WTC11 (cell line): ENCODE data around the gene ABLIM2. TPM values are rescaled to one million over a fixed set of nuclear protein-coding genes. Genes with fewer than 3 reads are reported as not detected.

Experiments used
- ATAC-seq: fragments of 200-7000 bp; cut with Tn5 transposase; 2 replicates; pipeline ENCODE4 v1.10.0; 2021; ENCODE audit warnings: mild to moderate bottlenecking, moderate library complexity
- CTCF ChIA-PET: fragments of 300-600 bp; sonication (Branson Sonifier 250); formaldehyde crosslinking; loops from one replicate; lab custom pipeline; 2021; ENCODE audit warnings: antibody characterized with exemption; lab: Charles Lee
- POLR2A ChIA-PET: fragments of 350-600 bp; sonication (Branson Sonifier 250); formaldehyde crosslinking; loops from one replicate; lab custom pipeline; 2021; ENCODE audit warnings: antibody characterized with exemption; lab: Charles Lee
- DNase-seq: peaks from one replicate; pipeline ENCODE4 v3.0.0; 2021; ENCODE audit warnings: low spot score
- H3K27ac Mint-ChIP-seq: 2 replicates; pipeline ENCODE4 v1.8.0; 2021; ENCODE audit warnings: mixed read lengths
- H3K27me3 Mint-ChIP-seq: 2 replicates; pipeline ENCODE4 v1.8.0; 2021; ENCODE audit warnings: low read depth, mild to moderate bottlenecking, moderate library complexity, mixed read lengths
- H3K36me3 Mint-ChIP-seq: 2 replicates; pipeline ENCODE4 v1.8.0; 2021; ENCODE audit warnings: mixed read lengths
- H3K4me1 Mint-ChIP-seq: 2 replicates; pipeline ENCODE4 v1.8.0; 2022; ENCODE audit warnings: mixed read lengths
- H3K4me3 Mint-ChIP-seq: 2 replicates; pipeline ENCODE4 v1.8.0; 2021; ENCODE audit warnings: mild to moderate bottlenecking, moderate library complexity, mixed read lengths
- H3K9me3 Mint-ChIP-seq: 2 replicates; pipeline ENCODE4 v1.8.0; 2021; ENCODE audit warnings: mixed read lengths
- ATF1 ChIP-seq: sonication (generic); formaldehyde crosslinking; IDR thresholded peaks from 2 replicates; pipeline ENCODE4 v1.8.1; 2023; ENCODE audit warnings: mild to moderate bottlenecking, moderate library complexity, missing genetic modification reagents
- CREB1 ChIP-seq: sonication (generic); formaldehyde crosslinking; IDR thresholded peaks from 2 replicates; pipeline ENCODE4 v1.8.0; 2023; ENCODE audit warnings: mild to moderate bottlenecking, missing genetic modification reagents
- CREM ChIP-seq: sonication (generic); formaldehyde crosslinking; IDR thresholded peaks from 2 replicates; pipeline ENCODE4 v1.8.1; 2022; ENCODE audit warnings: mild to moderate bottlenecking, missing genetic modification reagents, moderate library complexity
- ESRRA ChIP-seq: sonication (generic); formaldehyde crosslinking; IDR thresholded peaks from 2 replicates; pipeline ENCODE4 v1.8.1; 2022; ENCODE audit warnings: mild to moderate bottlenecking, missing genetic modification reagents, borderline replicate concordance
- HMGA2 ChIP-seq: fragments of 250-450 bp; sonication (Bioruptor Pico); IDR thresholded peaks from 2 replicates; pipeline ENCODE4 v1.4.0; 2021; ENCODE audit warnings: mild to moderate bottlenecking, moderate library complexity
- JAZF1 ChIP-seq: fragments of 250-450 bp; sonication (Bioruptor Pico); IDR thresholded peaks from 2 replicates; pipeline ENCODE4 v1.9.0; 2021; ENCODE audit warnings: moderate library complexity, mild to moderate bottlenecking, inconsistent platforms
- MYBL2 ChIP-seq: sonication (generic); formaldehyde crosslinking; IDR thresholded peaks from 2 replicates; pipeline ENCODE4 v1.8.1; 2023; ENCODE audit warnings: mild to moderate bottlenecking, moderate library complexity, missing genetic modification reagents
- NR3C1 ChIP-seq: sonication (generic); formaldehyde crosslinking; conservative IDR thresholded peaks from 2 replicates; pipeline ENCODE4 v1.8.1; 2023; ENCODE audit warnings: low read depth, mild to moderate bottlenecking, missing genetic modification reagents
- OVOL2 ChIP-seq: fragments of 250-450 bp; sonication (Bioruptor Pico); IDR thresholded peaks from 2 replicates; pipeline ENCODE4 v1.9.0; 2021; ENCODE audit warnings: mild to moderate bottlenecking, borderline replicate concordance
- PRRX2 ChIP-seq: fragments of 250-450 bp; sonication (Bioruptor Pico); IDR thresholded peaks from 2 replicates; pipeline ENCODE4 v1.8.0; 2021; ENCODE audit warnings: mild to moderate bottlenecking
- SOX15 ChIP-seq: fragments of 250-450 bp; sonication (Bioruptor Pico); IDR thresholded peaks from 2 replicates; pipeline ENCODE4 v1.9.0; 2021; ENCODE audit warnings: mild to moderate bottlenecking
- TEAD1 ChIP-seq: sonication (generic); formaldehyde crosslinking; IDR thresholded peaks from 2 replicates; pipeline ENCODE4 v1.8.0; 2022; ENCODE audit warnings: mild to moderate bottlenecking, missing genetic modification reagents
- ZNF317 ChIP-seq: sonication (generic); formaldehyde crosslinking; IDR thresholded peaks from 2 replicates; pipeline ENCODE4 v1.8.1; 2023; ENCODE audit warnings: low read depth, mild to moderate bottlenecking, moderate library complexity, missing genetic modification reagents, borderline replicate concordance
- ZNF416 ChIP-seq: fragments of 250-450 bp; sonication (Bioruptor Pico); IDR thresholded peaks from 2 replicates; pipeline ENCODE4 v1.9.0; 2021; ENCODE audit warnings: mild to moderate bottlenecking, inconsistent platforms
- total RNA-seq: library from RNA; stranded (reverse); gene quantifications from 3 replicates; pipeline ENCODE4 v1.2.3, GENCODE V29; 2021
- TF ChIP-seq, protein P1 (sequence below): sonication (generic); formaldehyde crosslinking; IDR thresholded peaks from 2 replicates; pipeline ENCODE4 v1.8.0; 2022; ENCODE audit warnings: mild to moderate bottlenecking, missing genetic modification reagents
- TF ChIP-seq, protein P2 (sequence below): sonication (generic); formaldehyde crosslinking; IDR thresholded peaks from 2 replicates; pipeline ENCODE4 v1.8.1; 2023; ENCODE audit warnings: mild to moderate bottlenecking, moderate library complexity, missing genetic modification reagents
- TF ChIP-seq, protein P3 (sequence below): fragments of 250-450 bp; sonication (Bioruptor Pico); IDR thresholded peaks from 2 replicates; pipeline ENCODE4 v1.9.0; 2021; ENCODE audit warnings: mild to moderate bottlenecking, borderline replicate concordance
- TF ChIP-seq, protein P4 (sequence below): sonication (generic); formaldehyde crosslinking; IDR thresholded peaks from 2 replicates; pipeline ENCODE4 v1.8.0; 2022; ENCODE audit warnings: mild to moderate bottlenecking, missing genetic modification reagents
- TF ChIP-seq, protein P5 (sequence below): fragments of 250-450 bp; sonication (Bioruptor Pico); conservative IDR thresholded peaks from 2 replicates; pipeline ENCODE4 v1.9.0; 2021; ENCODE audit warnings: mild to moderate bottlenecking
- TF ChIP-seq, protein P6 (sequence below): sonication (generic); formaldehyde crosslinking; IDR thresholded peaks from 2 replicates; pipeline ENCODE4 v1.8.0; 2022; ENCODE audit warnings: mild to moderate bottlenecking, missing genetic modification reagents
- TF ChIP-seq, protein P7 (sequence below): sonication (generic); formaldehyde crosslinking; IDR thresholded peaks from 2 replicates; pipeline ENCODE4 v1.8.1; 2023; ENCODE audit warnings: mild to moderate bottlenecking, missing genetic modification reagents

ABLIM2 gene
- total RNA-seq, 1 experiment from 2014 or later, result 2.6 TPM

DNA sequence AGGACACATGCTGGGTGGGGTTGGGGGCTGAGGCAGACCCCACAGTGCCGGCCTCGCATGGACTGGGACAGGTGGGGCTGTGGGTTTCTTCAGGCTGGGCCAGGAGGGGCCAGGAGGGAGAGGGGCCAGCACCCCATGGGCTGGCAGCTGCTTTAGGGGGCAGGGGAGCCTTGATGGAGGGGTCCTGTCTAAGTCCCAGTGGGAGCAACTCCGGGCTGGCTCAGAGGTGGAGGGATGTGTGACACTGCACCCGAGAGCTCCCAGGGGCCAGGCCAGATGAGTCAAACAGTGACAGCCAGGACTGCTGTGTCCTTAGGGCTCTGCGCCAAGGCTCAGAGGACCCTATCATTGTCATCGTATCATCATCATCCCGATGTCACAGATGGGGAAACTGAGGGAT, 4.4 kb upstream of the ABLIM2 start (continued):
- TF ChIP-seq, protein P1, sequence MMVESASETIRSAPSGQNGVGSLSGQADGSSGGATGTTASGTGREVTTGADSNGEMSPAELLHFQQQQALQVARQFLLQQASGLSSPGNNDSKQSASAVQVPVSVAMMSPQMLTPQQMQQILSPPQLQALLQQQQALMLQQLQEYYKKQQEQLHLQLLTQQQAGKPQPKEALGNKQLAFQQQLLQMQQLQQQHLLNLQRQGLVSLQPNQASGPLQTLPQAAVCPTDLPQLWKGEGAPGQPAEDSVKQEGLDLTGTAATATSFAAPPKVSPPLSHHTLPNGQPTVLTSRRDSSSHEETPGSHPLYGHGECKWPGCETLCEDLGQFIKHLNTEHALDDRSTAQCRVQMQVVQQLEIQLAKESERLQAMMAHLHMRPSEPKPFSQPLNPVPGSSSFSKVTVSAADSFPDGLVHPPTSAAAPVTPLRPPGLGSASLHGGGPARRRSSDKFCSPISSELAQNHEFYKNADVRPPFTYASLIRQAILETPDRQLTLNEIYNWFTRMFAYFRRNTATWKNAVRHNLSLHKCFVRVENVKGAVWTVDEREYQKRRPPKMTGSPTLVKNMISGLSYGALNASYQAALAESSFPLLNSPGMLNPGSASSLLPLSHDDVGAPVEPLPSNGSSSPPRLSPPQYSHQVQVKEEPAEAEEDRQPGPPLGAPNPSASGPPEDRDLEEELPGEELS (CRISPR knock-in tag), result no peak
- TF ChIP-seq, protein P2, sequence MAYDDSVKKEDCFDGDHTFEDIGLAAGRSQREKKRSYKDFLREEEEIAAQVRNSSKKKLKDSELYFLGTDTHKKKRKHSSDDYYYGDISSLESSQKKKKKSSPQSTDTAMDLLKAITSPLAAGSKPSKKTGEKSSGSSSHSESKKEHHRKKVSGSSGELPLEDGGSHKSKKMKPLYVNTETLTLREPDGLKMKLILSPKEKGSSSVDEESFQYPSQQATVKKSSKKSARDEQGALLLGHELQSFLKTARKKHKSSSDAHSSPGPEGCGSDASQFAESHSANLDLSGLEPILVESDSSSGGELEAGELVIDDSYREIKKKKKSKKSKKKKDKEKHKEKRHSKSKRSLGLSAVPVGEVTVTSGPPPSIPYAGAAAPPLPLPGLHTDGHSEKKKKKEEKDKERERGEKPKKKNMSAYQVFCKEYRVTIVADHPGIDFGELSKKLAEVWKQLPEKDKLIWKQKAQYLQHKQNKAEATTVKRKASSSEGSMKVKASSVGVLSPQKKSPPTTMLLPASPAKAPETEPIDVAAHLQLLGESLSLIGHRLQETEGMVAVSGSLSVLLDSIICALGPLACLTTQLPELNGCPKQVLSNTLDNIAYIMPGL, result no peak
- TF ChIP-seq TEAD1, result no peak
- TF ChIP-seq CREB1, result no peak
- no peak for TF ChIP-seq PRRX2 (CRISPR knock-in tag)

DNA sequence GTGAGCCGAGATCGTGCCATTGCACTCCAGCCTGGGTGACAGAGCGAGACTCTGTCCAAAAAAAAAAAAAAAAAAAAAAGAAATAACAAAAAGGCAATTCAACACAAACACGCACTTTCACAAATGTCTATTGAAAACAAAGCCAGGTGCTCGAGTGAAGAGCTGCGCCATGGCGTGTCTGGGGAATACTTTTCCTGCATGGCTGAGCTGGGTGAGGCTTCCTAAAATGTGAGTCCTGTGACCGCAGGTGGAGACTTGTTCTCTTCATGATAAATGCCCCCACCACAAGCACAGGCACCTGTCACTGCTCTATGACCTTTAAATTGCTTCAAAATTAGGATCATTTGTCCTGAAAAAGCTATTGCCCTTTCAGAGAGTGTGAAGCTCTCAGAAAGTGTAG, 4.0 kb upstream of the ABLIM2 start:
- POLR2A ChIA-PET, result no interaction called here
- Mint-ChIP-seq H3K27me3 (peaks cover 26% of the 10 kb centered on the region), H3K4me3 (no peak overlapping the region), H3K9me3 (peaks cover 16% of the 10 kb centered on the region), H3K36me3 (no peaks in the 10 kb centered on the region)
- TF ChIP-seq CREM (no peak), MYBL2 (CRISPR knock-in tag) (no peak), SOX15 (CRISPR knock-in tag) (no peak), JAZF1 (no peak)
- TF ChIP-seq, all 79 proteins: peak for 0
- H3K27ac Mint-ChIP-seq, result no peak overlapping the region
- CTCF ChIA-PET, result interaction anchor here (2.3 kb wide), 1 partner anchor 14 kb away, joined by 9 read pairs; no protein-coding TSS in a partner anchor
- DNase-seq (no peak), ATAC-seq (no peak)
- peaks cover 7% of the 10 kb centered on the region for H3K4me1 Mint-ChIP-seq

DNA sequence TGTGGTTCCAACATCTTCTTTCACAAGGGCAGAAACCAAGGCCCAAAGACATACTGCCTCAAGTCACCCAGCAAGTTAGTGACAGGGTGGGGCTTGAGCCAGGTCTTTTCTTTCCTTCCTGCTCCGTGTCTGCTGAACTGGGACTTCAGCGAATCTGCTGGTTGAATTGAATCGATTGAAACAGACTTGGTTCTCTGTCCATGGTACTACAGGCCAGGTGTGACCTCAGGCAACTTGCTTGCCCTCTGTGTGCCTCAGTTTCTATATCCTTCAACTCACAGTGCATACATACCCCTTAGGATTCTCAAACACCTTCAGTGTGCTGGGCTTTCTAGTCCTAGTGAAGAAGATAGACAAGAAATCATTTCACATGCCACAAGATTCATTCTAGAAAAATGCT, 2.0 kb upstream of the ABLIM2 start:
- no peak for DNase-seq
- peaks cover 11% of the 10 kb centered on the region for H3K4me1 Mint-ChIP-seq
- no peak overlapping the region; the same call in 1 of the 2 replicates for H3K4me3 Mint-ChIP-seq
- no peak for ATAC-seq
- TF ChIP-seq, protein P3, sequence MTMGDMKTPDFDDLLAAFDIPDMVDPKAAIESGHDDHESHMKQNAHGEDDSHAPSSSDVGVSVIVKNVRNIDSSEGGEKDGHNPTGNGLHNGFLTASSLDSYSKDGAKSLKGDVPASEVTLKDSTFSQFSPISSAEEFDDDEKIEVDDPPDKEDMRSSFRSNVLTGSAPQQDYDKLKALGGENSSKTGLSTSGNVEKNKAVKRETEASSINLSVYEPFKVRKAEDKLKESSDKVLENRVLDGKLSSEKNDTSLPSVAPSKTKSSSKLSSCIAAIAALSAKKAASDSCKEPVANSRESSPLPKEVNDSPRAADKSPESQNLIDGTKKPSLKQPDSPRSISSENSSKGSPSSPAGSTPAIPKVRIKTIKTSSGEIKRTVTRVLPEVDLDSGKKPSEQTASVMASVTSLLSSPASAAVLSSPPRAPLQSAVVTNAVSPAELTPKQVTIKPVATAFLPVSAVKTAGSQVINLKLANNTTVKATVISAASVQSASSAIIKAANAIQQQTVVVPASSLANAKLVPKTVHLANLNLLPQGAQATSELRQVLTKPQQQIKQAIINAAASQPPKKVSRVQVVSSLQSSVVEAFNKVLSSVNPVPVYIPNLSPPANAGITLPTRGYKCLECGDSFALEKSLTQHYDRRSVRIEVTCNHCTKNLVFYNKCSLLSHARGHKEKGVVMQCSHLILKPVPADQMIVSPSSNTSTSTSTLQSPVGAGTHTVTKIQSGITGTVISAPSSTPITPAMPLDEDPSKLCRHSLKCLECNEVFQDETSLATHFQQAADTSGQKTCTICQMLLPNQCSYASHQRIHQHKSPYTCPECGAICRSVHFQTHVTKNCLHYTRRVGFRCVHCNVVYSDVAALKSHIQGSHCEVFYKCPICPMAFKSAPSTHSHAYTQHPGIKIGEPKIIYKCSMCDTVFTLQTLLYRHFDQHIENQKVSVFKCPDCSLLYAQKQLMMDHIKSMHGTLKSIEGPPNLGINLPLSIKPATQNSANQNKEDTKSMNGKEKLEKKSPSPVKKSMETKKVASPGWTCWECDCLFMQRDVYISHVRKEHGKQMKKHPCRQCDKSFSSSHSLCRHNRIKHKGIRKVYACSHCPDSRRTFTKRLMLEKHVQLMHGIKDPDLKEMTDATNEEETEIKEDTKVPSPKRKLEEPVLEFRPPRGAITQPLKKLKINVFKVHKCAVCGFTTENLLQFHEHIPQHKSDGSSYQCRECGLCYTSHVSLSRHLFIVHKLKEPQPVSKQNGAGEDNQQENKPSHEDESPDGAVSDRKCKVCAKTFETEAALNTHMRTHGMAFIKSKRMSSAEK (CRISPR knock-in tag), result no peak
- TF ChIP-seq ZNF317 (CRISPR knock-in tag), result no peak
- TF ChIP-seq, protein P4, sequence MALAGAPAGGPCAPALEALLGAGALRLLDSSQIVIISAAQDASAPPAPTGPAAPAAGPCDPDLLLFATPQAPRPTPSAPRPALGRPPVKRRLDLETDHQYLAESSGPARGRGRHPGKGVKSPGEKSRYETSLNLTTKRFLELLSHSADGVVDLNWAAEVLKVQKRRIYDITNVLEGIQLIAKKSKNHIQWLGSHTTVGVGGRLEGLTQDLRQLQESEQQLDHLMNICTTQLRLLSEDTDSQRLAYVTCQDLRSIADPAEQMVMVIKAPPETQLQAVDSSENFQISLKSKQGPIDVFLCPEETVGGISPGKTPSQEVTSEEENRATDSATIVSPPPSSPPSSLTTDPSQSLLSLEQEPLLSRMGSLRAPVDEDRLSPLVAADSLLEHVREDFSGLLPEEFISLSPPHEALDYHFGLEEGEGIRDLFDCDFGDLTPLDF (CRISPR knock-in tag), result no peak
- TF ChIP-seq ESRRA (CRISPR knock-in tag), result no peak
- no peak for TF ChIP-seq OVOL2 (CRISPR knock-in tag)
- TF ChIP-seq, protein P5, sequence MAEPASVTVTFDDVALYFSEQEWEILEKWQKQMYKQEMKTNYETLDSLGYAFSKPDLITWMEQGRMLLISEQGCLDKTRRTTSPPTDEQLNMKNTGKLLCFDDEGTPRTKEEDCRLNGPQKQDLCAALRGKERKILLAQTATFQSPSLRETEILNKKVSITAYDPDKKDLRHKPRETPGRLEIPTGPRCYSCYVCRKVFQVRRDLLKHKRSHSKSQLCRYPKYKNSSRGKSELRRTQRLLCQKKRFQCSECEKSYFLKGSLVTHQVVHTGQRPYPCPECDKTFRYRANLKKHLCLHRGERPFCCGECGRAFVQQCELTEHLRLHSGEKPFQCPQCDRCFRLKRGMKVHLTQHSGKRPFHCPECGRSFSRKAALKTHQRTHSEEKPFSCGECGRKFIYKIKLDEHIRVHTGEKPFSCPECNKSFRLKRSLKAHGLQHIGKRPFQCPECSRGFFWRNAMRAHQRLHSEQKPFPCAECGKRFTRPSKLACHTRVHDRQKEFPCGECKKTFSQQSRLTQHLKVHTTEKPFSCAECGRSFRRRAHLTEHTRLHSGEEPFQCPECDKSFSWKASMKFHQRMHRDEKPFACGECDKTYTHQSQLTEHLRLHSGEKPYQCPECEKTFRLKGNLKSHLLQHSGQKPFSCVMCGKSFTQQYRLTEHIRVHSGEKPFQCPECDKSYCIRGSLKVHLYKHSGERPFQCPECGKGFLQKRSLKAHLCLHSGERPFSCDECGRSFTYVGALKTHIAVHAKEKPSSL (CRISPR knock-in tag), result no peak
- TF ChIP-seq ZNF416, result no peak
- no peak for TF ChIP-seq ATF1 (CRISPR knock-in tag)
- TF ChIP-seq HMGA2 (CRISPR knock-in tag), result no peak
- TF ChIP-seq NR3C1 (CRISPR knock-in tag), result no peak
- no peak for TF ChIP-seq JAZF1
- TF ChIP-seq, protein P6, sequence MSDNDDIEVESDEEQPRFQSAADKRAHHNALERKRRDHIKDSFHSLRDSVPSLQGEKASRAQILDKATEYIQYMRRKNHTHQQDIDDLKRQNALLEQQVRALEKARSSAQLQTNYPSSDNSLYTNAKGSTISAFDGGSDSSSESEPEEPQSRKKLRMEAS (CRISPR knock-in tag), result no peak
- TF ChIP-seq, protein P7, sequence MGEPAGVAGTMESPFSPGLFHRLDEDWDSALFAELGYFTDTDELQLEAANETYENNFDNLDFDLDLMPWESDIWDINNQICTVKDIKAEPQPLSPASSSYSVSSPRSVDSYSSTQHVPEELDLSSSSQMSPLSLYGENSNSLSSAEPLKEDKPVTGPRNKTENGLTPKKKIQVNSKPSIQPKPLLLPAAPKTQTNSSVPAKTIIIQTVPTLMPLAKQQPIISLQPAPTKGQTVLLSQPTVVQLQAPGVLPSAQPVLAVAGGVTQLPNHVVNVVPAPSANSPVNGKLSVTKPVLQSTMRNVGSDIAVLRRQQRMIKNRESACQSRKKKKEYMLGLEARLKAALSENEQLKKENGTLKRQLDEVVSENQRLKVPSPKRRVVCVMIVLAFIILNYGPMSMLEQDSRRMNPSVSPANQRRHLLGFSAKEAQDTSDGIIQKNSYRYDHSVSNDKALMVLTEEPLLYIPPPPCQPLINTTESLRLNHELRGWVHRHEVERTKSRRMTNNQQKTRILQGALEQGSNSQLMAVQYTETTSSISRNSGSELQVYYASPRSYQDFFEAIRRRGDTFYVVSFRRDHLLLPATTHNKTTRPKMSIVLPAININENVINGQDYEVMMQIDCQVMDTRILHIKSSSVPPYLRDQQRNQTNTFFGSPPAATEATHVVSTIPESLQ (CRISPR knock-in tag), result no peak
- no peaks in the 10 kb centered on the region for H3K36me3 Mint-ChIP-seq
- ChIA-PET CTCF (no interaction called here), POLR2A (no interaction called here)
- no peaks in the 10 kb centered on the region for H3K9me3 Mint-ChIP-seq
- no peak overlapping the region for H3K27ac Mint-ChIP-seq
- H3K27me3 Mint-ChIP-seq, result peaks cover 41% of the 10 kb centered on the region
